ENCODE measurements around the gene APOBR.
"Not testable (repeated sequence)": the region's sequence is repeated elsewhere in the genome, so short reads cannot be mapped to it uniquely, and the experiment has no call there.

APOBR gene

GRCh38 chr16:28520672-28521071 lies 26.2 kb downstream of the APOBR start:
- no peak for DNase-seq (ENCODE audit: low read depth)
- TF ChIP-seq CTCF (IDR thresholded peaks at IDR 0.05; ENCODE audit: low read depth, low read length, missing control alignments), result no peak
- in situ Hi-C loops (cut with HindIII; ENCODE audit: low sequenced_read_pairs), result no loop called here
- no peak overlapping the region for H3K4me3 ChIP-seq (ENCODE audit: low read depth, low read length)

GRCh38 chr16:28521436-28521835 lies 27.0 kb downstream of the APOBR start:
- no peak for TF ChIP-seq CTCF (IDR thresholded peaks at IDR 0.05; ENCODE audit: low read depth, low read length, missing control alignments)
- H3K4me3 ChIP-seq (ENCODE audit: low read depth, low read length), result no peak overlapping the region
- in situ Hi-C loops (cut with HindIII; ENCODE audit: low sequenced_read_pairs), result no loop called here
- no peak for DNase-seq (ENCODE audit: low read depth)

- no peak overlapping the region for H3K4me3 ChIP-seq (ENCODE audit: low read depth, low read length)
- DNase-seq (ENCODE audit: low read depth), result no peak
- no peak for TF ChIP-seq CTCF (IDR thresholded peaks at IDR 0.05; ENCODE audit: low read depth, low read length, missing control alignments)
- in situ Hi-C loops (cut with HindIII; ENCODE audit: low sequenced_read_pairs), result no loop called here
Observed at GRCh38 chr16:28522792-28523191, 28.3 kb downstream of the APOBR start.

- in situ Hi-C loops (cut with HindIII; ENCODE audit: low sequenced_read_pairs), result no loop called here
- no peak for TF ChIP-seq CTCF (IDR thresholded peaks at IDR 0.05; ENCODE audit: low read depth, low read length, missing control alignments)
- DNase-seq (ENCODE audit: low read depth), result no peak
- no peak overlapping the region for H3K4me3 ChIP-seq (ENCODE audit: low read depth, low read length)
Observed at GRCh38 chr16:28524681-28525171, 30.3 kb downstream of the APOBR start.

GRCh38 chr16:28526201-28527099 lies 32.0 kb downstream of the APOBR start:
- TF ChIP-seq CTCF (IDR thresholded peaks at IDR 0.05; ENCODE audit: low read depth, low read length, missing control alignments), result no peak
- no peak overlapping the region for H3K4me3 ChIP-seq (ENCODE audit: low read depth, low read length)
- in situ Hi-C loops (cut with HindIII; ENCODE audit: low sequenced_read_pairs), result no loop called here
- DNase-seq (ENCODE audit: low read depth), result no peak

GRCh38 chr16:28527100-28527785 lies 32.8 kb downstream of the APOBR start:
- DNase-seq (ENCODE audit: low read depth); H3K4me3 ChIP-seq (ENCODE audit: low read depth, low read length); in situ Hi-C loops (cut with HindIII; ENCODE audit: low sequenced_read_pairs): not testable (repeated sequence)

- no peak overlapping the region for H3K4me3 ChIP-seq (ENCODE audit: low read depth, low read length)
- DNase-seq (ENCODE audit: low read depth), result no peak
- TF ChIP-seq CTCF (IDR thresholded peaks at IDR 0.05; ENCODE audit: low read depth, low read length, missing control alignments), result no peak
- in situ Hi-C loops (cut with HindIII; ENCODE audit: low sequenced_read_pairs), result no loop called here
Observed at GRCh38 chr16:28527985-28528384, 33.5 kb downstream of the APOBR start.

Measured in astrocyte of the cerebellum (primary cell).